Dermis microvascular lymphatic vessel endothelial cell (primary cell): ENCODE results near the gene ANO4. TPM values are rescaled to one million over a fixed set of nuclear protein-coding genes. Genes with fewer than 3 reads are reported as not detected.
"Not testable (repeated sequence)": the region's sequence is repeated elsewhere in the genome, so short reads cannot be mapped to it uniquely, and the experiment has no call there.

Source experiments
- DNase-seq, 2 donors: peaks; one replicate each; pipeline versions ENCODE4 v3.0.0 to v3.0.0-alpha.2; 2010; ENCODE audit warnings: low read depth in 2 of 2
- total RNA-seq: library from RNA; depleted of rRNA; stranded (reverse); fragments of >200 nt; gene quantifications from 2 replicates; pipeline ENCODE4 v1.2.1, GENCODE V29; 2014

Gene ANO4
- total RNA-seq, 1 donor from 2014 or later, result 1.7 TPM

DNA sequence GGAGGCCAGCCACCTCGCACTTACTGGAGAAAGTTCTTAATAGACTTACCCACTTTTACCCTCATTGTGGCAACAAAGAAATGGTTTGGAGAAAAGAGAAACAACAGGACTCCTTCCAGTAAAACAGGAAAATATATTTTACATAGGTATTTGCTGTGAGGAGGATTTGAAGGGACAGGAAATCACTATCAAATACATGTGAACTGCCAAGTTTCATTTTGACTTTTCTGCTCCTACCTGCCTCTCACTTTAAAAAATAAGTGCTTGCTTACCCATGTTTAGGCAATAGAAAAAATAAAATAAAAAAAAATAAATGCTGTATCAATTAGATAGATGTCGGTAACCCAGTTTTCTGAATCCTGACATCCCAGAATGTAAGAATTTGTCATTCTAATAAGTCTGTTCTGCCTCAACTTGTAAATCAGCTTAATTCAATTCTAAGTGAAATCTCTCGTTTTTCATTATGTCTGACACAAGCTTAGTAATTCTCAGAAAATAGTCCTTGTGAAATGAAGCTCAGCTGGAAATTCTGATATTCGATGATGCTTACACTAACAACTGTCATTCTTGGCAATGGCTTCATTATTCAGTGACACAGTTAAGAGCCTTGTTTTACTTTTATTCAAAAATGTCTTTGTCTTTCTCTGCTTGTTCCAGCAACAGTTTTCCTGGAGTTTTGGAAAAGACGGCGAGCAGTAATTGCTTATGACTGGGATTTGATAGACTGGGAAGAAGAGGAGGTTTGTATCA is 284.1 kb downstream of the ANO4 start:
- DNase-seq, result no peak

DNA sequence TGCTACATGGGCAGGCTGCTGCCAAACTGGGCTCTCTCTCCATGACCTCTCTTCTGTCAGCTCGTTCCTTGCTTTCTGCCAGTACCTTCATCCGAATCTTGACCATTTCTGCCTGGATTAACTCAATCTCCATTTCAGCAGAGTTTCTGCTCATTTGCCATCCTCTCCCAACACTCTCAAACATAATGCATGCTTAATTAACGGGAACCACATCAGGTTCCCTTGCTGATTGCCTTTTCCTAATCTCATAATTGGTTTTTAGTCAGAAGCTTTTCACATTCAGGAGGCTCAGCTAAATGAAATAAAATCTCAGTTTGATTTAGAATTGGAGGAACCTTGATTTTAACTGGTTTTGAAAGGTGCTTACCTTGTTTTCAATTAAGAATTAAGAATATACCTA is 288.1 kb downstream of the ANO4 start:
- no peak for DNase-seq

GRCh38 chr12:101086490-101087135 is 292.0 kb downstream of the ANO4 start:
- DNase-seq, result peak; percentile 68 to 86

DNA sequence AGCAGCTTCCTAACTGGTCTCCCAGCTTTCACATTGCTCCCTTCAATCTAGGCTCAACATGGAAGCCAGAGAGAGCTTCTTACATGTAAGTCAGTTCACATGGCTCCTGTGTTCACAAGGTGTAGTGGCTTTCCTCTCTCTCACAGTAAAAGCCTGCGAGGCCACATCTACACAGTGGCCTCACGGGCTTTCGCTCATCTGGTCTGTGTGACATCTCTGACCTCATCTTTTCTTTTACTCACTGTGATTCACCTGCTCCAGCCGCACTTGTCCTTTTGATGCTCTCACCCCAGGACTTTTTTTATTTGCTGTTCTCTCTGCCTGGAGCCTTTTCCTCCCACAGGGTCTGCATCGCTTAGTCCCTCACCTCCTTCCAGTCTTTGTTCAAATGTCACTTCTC is 293.3 kb downstream of the ANO4 start:
- peak in 1 of 2 donors; percentile 16 for DNase-seq

DNA sequence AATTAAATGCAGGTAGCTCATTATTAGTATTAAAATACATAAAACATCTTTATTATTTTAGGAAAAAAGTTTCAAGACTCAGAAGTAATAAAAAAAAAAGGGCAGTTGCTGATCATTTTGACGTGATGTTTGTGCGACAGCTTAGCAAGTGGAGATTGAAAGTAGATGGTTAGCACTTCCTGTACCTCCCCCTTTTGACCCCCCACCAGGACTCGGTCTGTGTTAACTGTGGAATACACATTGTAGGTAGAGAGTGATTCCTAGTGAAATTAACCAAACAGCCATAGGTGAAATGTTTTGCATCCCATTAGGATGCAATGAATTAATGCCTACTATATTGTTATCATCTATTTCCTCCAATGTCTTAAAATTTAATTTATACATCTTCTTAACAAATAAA is 294.7 kb downstream of the ANO4 start:
- no peak for DNase-seq

DNA sequence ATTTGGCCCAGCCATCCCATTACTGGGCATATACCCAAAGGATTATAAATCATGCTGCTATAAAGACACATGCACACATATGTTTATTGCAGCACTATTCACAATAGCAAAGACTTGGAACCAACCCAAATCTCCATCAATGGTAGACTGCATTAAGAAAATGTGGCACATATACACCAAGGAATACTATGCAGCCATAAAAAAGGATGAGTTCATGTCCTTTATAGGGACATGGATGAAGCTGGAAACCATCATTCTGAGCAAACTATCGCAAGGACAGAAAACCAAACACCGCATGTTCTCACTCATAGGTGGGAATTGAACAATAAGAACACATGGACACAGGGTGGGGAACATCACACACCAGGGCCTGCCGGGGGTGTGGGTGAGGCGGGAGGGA is 295.6 kb downstream of the ANO4 start:
- not testable (repeated sequence) for DNase-seq

DNA sequence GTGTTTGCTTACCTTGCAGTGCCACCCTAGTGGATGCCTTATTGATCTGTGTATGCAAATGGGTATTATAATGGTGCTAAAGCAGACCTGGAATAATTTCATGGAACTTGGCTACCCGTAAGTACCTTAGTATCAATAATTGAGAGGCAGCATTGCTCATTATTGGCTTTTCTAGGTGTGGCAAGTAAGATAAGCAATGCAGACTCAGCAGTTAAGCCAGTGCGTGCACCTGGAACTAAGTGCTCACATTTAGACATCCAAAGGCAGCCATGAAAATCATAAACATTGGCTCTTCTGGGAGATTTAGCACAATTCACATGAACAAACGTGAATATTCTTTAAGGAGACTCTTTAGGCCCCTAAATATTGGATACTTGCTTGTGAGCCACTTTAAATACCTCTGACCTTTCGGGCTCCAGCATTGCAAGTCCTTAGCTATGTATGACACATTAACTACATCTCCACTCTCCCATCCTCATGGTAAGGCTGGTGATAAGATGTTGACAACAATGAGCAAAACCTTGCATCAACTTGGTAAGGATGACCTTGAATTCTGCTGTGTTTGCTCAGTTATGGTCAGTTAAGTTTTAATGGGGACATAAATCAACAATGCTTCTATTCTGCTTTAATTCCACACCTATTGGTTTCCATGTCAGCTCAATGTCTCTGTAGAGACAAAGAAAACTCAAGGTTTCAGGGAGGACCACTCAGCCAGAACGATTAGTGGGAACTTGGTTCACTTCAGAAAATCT is 303.4 kb downstream of the ANO4 start:
- DNase-seq, result no peak

DNA sequence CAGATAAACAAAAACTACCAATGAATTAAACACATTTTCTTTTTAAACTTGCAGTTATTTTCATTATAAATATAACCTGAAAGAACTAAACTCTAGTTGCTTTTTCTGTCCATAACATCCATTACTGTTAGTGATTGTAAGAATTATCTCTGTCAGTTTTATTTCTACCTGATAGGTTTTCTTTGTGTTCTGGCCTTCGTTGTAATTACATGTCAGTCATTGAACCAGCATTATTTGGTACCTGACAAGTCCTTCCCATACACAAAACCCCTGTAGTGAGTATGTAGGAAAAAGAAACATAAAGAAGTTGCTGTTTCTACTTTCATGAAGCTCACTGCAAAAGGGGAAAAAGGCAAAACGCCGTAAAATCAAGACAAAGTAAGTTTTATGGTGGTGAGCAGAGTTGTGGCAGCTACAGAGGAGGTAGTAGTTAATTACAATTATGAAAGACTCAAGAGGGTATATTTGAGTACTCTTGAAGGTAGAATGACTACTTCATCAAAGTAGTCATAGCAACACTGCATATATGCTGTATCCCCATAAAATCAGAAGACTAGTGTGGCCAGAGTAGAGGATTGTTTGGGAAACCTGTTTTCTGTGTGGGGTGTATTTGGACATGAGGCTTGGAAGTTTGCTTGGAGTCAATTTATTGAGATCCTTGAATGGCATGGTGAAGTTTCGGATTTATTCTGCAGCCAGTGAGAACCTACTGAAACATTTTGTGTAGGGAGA is 312.6 kb downstream of the ANO4 start:
- DNase-seq, result no peak

DNA sequence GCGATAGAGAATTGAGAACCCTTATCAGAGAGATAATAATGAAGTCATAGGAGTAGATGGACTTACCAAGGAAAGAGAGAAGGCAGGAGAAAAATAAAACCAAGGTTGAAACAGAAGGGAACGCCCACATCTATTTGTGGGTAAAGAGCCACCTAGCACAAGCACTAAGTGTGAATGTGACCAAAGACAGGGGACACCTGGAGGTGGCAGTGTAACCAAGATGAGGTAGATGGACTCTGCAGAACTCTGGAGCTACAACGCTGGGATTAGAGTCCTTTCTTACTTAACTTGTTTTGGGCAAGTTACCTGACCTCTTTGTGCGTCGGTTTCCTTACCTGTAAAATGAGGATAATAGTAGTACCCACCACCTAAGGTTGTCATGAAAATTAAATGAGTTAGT is 313.6 kb downstream of the ANO4 start:
- DNase-seq, result no peak

- no peak for DNase-seq
Observed at GRCh38 chr12:101110866-101111265, 316.3 kb downstream of the ANO4 start.

GRCh38 chr12:101111441-101111840 is 316.9 kb downstream of the ANO4 start:
- DNase-seq, result no peak

GRCh38 chr12:101115326-101115725 is 320.8 kb downstream of the ANO4 start:
- DNase-seq, result no peak

DNA sequence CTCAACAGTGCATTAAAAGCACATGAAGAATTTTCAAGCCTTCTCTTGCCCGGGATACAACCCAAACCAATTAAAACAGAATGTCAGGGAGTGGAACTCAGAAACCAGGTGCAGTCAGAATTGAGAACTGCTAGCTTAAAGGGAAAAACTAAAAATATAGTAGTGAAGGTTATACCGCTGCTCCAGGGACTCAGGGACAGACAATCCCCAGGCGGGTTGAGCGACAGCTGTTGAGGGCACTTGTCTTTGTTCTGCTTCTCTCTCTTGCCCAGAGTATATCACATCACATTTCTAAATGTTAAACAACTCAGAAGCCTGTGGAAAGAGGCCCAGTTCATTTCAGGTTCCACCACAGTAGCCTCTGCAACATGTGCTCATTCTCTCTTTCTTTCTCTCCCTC is 322.3 kb downstream of the ANO4 start:
- DNase-seq, result no peak

- DNase-seq, result peak; percentile 0 to 22
Observed at GRCh38 chr12:101117842-101118241, 323.3 kb downstream of the ANO4 start.

DNA sequence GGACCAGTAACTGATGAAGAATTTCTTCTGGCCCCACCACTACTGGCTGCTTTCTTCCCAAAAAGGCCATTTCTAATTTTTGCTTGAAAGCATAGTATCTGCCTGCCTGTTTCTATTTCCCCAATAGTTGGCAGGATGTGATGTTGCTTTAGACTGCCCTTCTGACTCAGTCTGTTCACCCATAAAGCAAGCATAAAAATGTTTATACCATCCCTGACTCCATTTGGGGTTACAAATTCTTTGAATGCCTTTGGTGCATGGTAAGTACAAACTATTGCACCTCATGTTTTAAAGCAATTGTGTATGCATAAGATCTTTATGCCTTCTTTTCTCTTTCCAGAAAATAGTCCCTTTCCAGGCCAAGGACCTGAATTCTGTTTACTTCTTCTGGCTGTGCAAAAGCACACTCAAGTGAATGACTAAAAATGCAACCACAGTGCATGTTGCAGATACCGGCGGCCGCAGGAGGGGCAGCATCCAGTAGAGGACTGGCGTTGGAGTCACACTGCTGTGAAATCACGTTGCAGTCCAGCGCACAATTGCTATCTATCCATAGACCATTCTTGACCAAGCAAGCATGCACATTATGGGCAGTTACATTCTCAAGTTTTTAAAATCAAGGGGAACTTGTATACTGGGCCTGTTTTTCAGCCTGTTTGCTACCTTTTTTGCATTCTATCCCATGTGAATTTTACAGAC is 333.1 kb downstream of the ANO4 start:
- no peak for DNase-seq

DNA sequence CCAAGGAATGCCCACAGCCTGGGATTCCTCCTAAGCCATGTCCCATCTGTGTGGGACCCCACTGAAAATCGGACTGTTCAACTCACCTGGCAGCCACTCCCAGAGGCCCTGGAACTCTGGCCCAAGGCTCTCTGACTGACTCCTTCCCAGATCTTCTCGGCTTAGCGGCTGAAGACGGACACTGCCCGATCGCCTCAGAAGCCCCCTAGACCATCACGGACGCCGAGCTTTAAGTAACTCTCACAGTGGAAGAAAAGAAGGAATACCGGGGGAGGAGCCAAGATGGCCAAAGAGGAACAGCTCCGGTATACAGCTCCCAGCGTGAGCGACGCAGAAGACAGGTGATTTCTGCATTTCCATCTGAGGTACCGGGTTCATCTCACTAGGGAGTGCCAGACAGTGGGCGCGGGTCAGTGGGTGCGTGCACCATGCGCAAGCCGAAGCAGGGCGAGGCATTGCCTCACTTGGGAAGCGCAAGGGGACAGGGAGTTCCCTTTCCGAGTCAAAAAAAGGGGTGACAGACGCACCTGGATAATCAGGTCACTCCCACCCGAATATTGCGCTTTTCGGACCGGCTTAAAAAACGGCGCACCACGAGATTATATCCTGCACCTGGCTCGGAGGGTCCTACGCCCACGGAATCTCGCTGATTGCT is 351.3 kb downstream of the ANO4 start:
- not testable (repeated sequence) for DNase-seq

- DNase-seq, result no peak
Observed at GRCh38 chr12:101165319-101165718, 370.7 kb downstream of the ANO4 start.

DNA sequence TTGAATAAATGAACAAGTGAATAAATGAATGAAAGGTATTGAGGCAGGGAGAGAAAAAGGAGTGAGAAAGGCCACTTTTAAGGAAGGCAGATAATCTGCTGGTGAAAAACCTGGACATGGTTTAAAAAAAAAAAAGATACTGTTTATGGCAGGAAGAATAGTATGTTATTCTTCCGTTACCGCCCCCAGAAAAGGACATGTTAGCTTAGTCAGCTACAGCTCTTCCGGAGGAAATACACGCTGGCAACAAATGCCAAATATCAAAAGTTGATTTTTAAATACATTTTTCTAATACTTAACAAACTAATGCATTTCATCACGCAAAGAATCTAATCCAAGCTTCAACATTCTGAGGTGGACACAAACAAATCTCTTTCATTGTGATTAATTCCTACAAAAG is 372.3 kb downstream of the ANO4 start:
- peak; percentile 63 to 66 for DNase-seq

- DNase-seq, result no peak
Observed at GRCh38 chr12:101168001-101168400, 373.4 kb downstream of the ANO4 start.

DNA sequence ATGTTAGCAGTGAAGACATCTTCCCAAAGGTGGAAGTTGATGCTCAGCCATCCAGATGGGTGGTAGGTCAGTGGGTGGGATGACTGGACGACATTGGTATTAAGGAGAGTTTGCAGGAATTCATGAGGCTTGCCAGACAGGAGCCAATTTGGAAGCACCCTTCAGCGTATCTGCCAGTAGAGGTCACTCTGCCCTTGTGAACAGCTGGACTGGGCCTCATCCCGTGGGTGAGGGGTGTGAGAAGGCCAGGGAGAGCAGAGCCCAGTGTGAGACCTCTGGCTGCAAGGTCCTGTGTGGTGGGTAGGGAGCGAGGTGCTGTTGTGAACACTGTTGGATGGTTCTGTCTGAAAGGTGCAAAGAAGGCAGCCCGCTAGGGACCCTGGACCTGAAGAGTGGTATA is 377.7 kb downstream of the ANO4 start:
- DNase-seq, result peak; percentile 13 to 15
